Stimulated activated CD8-positive, alpha-beta memory T cell treated with anti-CD3 and anti-CD28 coated beads, Interleukin-2, amount 100 ng/mL, for 48 hours (primary cell): ENCODE measurements around the gene TMEM19.

Experiments used
- DNase-seq, 2 donors: peaks; one replicate each; pipeline ENCODE4 v3.0.0-alpha.2; 2020; ENCODE audit warnings: low read depth in 2 of 2

The TMEM19 gene

GRCh38 chr12:71685914-71686657 is at the start of gene TMEM19:
TSS of gene TMEM19 (plus strand) at chr12:71686082. CDS start at chr12:71686681, 599 bp downstream.
- DNase-seq = peak; percentile 73 to 79

GRCh38 chr12:71636704-71637115 is 49.2 kb upstream of the TMEM19 start:
- no peak for DNase-seq

- DNase-seq = no peak
Measured at GRCh38 chr12:71638499-71638898, 47.4 kb upstream of the TMEM19 start.

- no peak for DNase-seq
Measured at GRCh38 chr12:71639341-71639760, 46.5 kb upstream of the TMEM19 start.

GRCh38 chr12:71640316-71640715 is 45.6 kb upstream of the TMEM19 start:
- no peak for DNase-seq

GRCh38 chr12:71641390-71641789 is 44.5 kb upstream of the TMEM19 start:
- no peak for DNase-seq

- no peak for DNase-seq
Measured at GRCh38 chr12:71642264-71642663, 43.6 kb upstream of the TMEM19 start.

- DNase-seq = no peak
Measured at GRCh38 chr12:71645268-71645667, 40.6 kb upstream of the TMEM19 start.

GRCh38 chr12:71646512-71646911 is 39.4 kb upstream of the TMEM19 start:
- DNase-seq = no peak

GRCh38 chr12:71648537-71648936 is 37.3 kb upstream of the TMEM19 start:
- DNase-seq = no peak

GRCh38 chr12:71649401-71649800 is 36.5 kb upstream of the TMEM19 start:
- no peak for DNase-seq

GRCh38 chr12:71652656-71653055 is 33.2 kb upstream of the TMEM19 start:
- DNase-seq = no peak

- DNase-seq = no peak
Measured at GRCh38 chr12:71653137-71653536, 32.7 kb upstream of the TMEM19 start.

GRCh38 chr12:71654200-71654599 is 31.7 kb upstream of the TMEM19 start:
- no peak for DNase-seq

- no peak for DNase-seq
Measured at GRCh38 chr12:71655495-71655894, 30.4 kb upstream of the TMEM19 start.

- DNase-seq = no peak
Measured at GRCh38 chr12:71655907-71656306, 30.0 kb upstream of the TMEM19 start.

GRCh38 chr12:71656740-71657139 is 29.1 kb upstream of the TMEM19 start:
- no peak for DNase-seq

GRCh38 chr12:71661977-71662530 is 23.8 kb upstream of the TMEM19 start:
- no peak for DNase-seq

- peak; percentile 54 to 63 for DNase-seq
Measured at GRCh38 chr12:71662849-71663560, 22.9 kb upstream of the TMEM19 start.

- peak; percentile 66 to 79 for DNase-seq
Measured at GRCh38 chr12:71663561-71664410, 22.1 kb upstream of the TMEM19 start, which contains the start of the genes THAP2 and ZFC3H1. TSS of gene THAP2 (plus strand) at chr12:71664301. CDS start at chr12:71664510, 209 bp downstream. TSS of gene ZFC3H1 (minus strand) at chr12:71663848. CDS start at chr12:71663610, 238 bp downstream.

GRCh38 chr12:71664411-71665089 is 21.3 kb upstream of the TMEM19 start:
- no peak for DNase-seq
